B cell (primary cell): ENCODE measurements around the gene SFTPA2. TPM values are rescaled to one million over a fixed set of nuclear protein-coding genes. Genes with fewer than 3 reads are reported as not detected.
"Not testable (repeated sequence)": the region's sequence is repeated elsewhere in the genome, so short reads cannot be mapped to it uniquely, and the experiment has no call there.

Source experiments
- ATAC-seq: fragments of 200-7000 bp; cut with Tn5 transposase; one replicate; pipeline ENCODE4 v1.10.0; 2021; ENCODE audit warnings: low read depth, mild to moderate bottlenecking, moderate number of reproducible peaks, moderate library complexity
- CTCF ChIA-PET: fragments of 350-600 bp; sonication (Branson Sonifier 250); formaldehyde crosslinking; loops from one replicate; lab custom pipeline; 2021; ENCODE audit warnings: antibody characterized with exemption, inconsistent platforms; lab: Charles Lee
- POLR2A ChIA-PET: fragments of 350-600 bp; sonication (Branson Sonifier 250); formaldehyde crosslinking; loops from one replicate; lab custom pipeline; 2021; ENCODE audit warnings: antibody characterized with exemption; lab: Charles Lee
- DNase-seq: peaks from one replicate; pipeline ENCODE4 v3.0.0; 2013
- H2AFZ ChIP-seq: 2 replicates; pipeline ENCODE4 v1.6.1; 2012; ENCODE audit warnings: mild to moderate bottlenecking, low read depth, low read length; ENCODE audit not compliant: insufficient read depth, poor library complexity, severe bottlenecking
- H3K27ac ChIP-seq, 2 donors: 1 replicate in 1 of 2; 2 replicates in 1 of 2; pipeline ENCODE4 v1.5.1; 2012 to 2013; ENCODE audit warnings: low read length in 2 of 2, mild to moderate bottlenecking in 2 of 2, moderate library complexity in 1 of 2
- H3K27me3 ChIP-seq, 4 experiments: fragments of 200-600 bp in 1 of 4; sonication (generic) in 1 of 4; replicated peaks in 1 of 4; 1 replicate in 2 of 4; 2 replicates in 2 of 4; pipeline versions ENCODE4 v1.6.1 to v1.7.0; 2013 to 2016; ENCODE audit warnings: low read length in 3 of 4, mild to moderate bottlenecking in 2 of 4, mixed read lengths in 1 of 4, moderate library complexity in 1 of 4; ENCODE audit not compliant: insufficient read depth in 4 of 4, control insufficient read depth in 3 of 4; ENCODE audit errors: control extremely low read depth in 1 of 4
- H3K36me3 ChIP-seq, 2 experiments: replicated peaks in 1 of 2; 1 replicate in 1 of 2; 2 replicates in 1 of 2; pipeline versions ENCODE4 v1.6.1 to v1.7.1; 2013; ENCODE audit warnings: low read length in 1 of 2; ENCODE audit not compliant: insufficient read depth in 2 of 2, control insufficient read depth in 1 of 2; ENCODE audit errors: control extremely low read depth in 1 of 2, extremely low read depth in 1 of 2
- H3K4me1 ChIP-seq, 2 donors: fragments of 200-600 bp in 1 of 2; sonication (generic) in 1 of 2; 1 replicate in 1 of 2; 2 replicates in 1 of 2; pipeline versions ENCODE4 v1.5.1 to v1.6.1; 2013 to 2017; ENCODE audit warnings: low read length in 2 of 2; ENCODE audit not compliant: control insufficient read depth in 2 of 2, insufficient read depth in 2 of 2
- H3K4me2 ChIP-seq: replicated peaks from 2 replicates; pipeline ENCODE3; 2012; ENCODE audit warnings: mild to moderate bottlenecking, low read depth, low read length; ENCODE audit not compliant: poor library complexity, severe bottlenecking
- H3K4me3 ChIP-seq, 5 experiments: fragments of 200-600 bp in 1 of 5; sonication (generic) in 1 of 5; 1 replicate in 3 of 5; 2 replicates in 2 of 5; pipeline versions ENCODE4 v1.5.1 to v1.7.0; 2011 to 2016; ENCODE audit warnings: low read length in 4 of 5, mild to moderate bottlenecking in 4 of 5, low read depth in 2 of 5, control low read depth in 1 of 5, moderate library complexity in 1 of 5; ENCODE audit not compliant: insufficient read depth in 1 of 5; ENCODE audit errors: control extremely low read depth in 1 of 5, extremely low read depth in 1 of 5
- H3K79me2 ChIP-seq: fragments of 200-600 bp; sonication (generic); one replicate; pipeline ENCODE4 v1.6.0; 2016; ENCODE audit warnings: low read length; ENCODE audit not compliant: control insufficient read depth, insufficient read depth
- H3K9ac ChIP-seq: fragments of 200-600 bp; sonication (generic); 2 replicates; pipeline ENCODE4 v1.6.1; 2017; ENCODE audit warnings: mild to moderate bottlenecking, low read length, moderate library complexity
- H3K9me3 ChIP-seq, 3 donors: one replicate each; pipeline versions ENCODE4 v1.6.1 to v1.7.1; 2013; ENCODE audit warnings: low read length in 2 of 3; ENCODE audit not compliant: control insufficient read depth in 2 of 3, insufficient read depth in 1 of 3; ENCODE audit errors: control extremely low read depth in 1 of 3
- H4K20me1 ChIP-seq: 2 replicates; pipeline ENCODE4 v1.6.0; 2012; ENCODE audit warnings: mild to moderate bottlenecking, low read length; ENCODE audit not compliant: insufficient read depth, control insufficient read depth, poor library complexity, severe bottlenecking
- H3K27ac Mint-ChIP-seq: one replicate; pipeline ENCODE4 v1.8.0; 2021; ENCODE audit warnings: mixed read lengths
- H3K27me3 Mint-ChIP-seq: one replicate; pipeline ENCODE4 v1.8.0; 2021; ENCODE audit warnings: mixed read lengths
- H3K4me1 Mint-ChIP-seq: one replicate; pipeline ENCODE4 v1.8.0; 2021; ENCODE audit warnings: mixed read lengths
- H3K4me3 Mint-ChIP-seq: one replicate; pipeline ENCODE4 v1.8.0; 2021; ENCODE audit warnings: mixed read lengths
- H3K9me3 Mint-ChIP-seq: one replicate; pipeline ENCODE4 v1.8.0; 2022; ENCODE audit warnings: mixed read lengths; ENCODE audit not compliant: insufficient read depth
- WGBS: methylation state at CpG from one replicate; pipeline ENCODE4 v1.1.5; 2013; ENCODE audit warnings: missing lambda C conversion rate; ENCODE audit not compliant: insufficient coverage; 5-methylcytosine and 5-hydroxymethylcytosine counted together
- intact Hi-C: fragments of 100-400 bp; cut with micrococcal nuclease; formaldehyde crosslinking; loops from one replicate; pipeline ENCODE4 v1.10.0; 2022
- polyA plus RNA-seq: library from polyadenylated mRNA; depleted of rRNA; stranded (reverse); fragments of >200 nt; gene quantifications from 2 replicates; pipeline ENCODE4 v1.2.3, GENCODE V29; 2012
- total RNA-seq, 2 donors: library from RNA; stranded (reverse); fragments of 120-200 nt in 1 of 2; gene quantifications; 1 replicate in 1 of 2; 2 replicates in 1 of 2; pipeline versions ENCODE4 v1.2.3 to v1.2.4, GENCODE V29; 2013 to 2022

Gene SFTPA2
- total and polyA plus RNA-seq, 2 donors (not counting 1 experiment from before 2014, with no cell fraction given), result not detected

- POLR2A ChIA-PET, H4K20me1 ChIP-seq, H3K27ac ChIP-seq, CTCF ChIA-PET, H3K27me3 ChIP-seq, H3K27me3 Mint-ChIP-seq, H3K4me3 ChIP-seq, intact Hi-C loops, H2AFZ ChIP-seq, H3K4me1 ChIP-seq, DNase-seq, H3K9me3 Mint-ChIP-seq, H3K4me2 ChIP-seq, H3K4me3 Mint-ChIP-seq, H3K9me3 ChIP-seq, H3K79me2 ChIP-seq, H3K27ac Mint-ChIP-seq, H3K4me1 Mint-ChIP-seq, H3K36me3 ChIP-seq, H3K9ac ChIP-seq: not testable (repeated sequence)
- ATAC-seq, result peak; percentile 17
- whole genome bisulfite sequencing, result no CpG with 5 or more reads among the region's 8 CpGs
Measured at GRCh38 chr10:79525049-79525710, 35.0 kb downstream of the SFTPA2 start.

GRCh38 chr10:79523157-79523853 lies 36.9 kb downstream of the SFTPA2 start:
- H3K9me3 Mint-ChIP-seq, H3K27me3 ChIP-seq, H3K4me1 ChIP-seq, H3K9ac ChIP-seq, H3K4me1 Mint-ChIP-seq, CTCF ChIA-PET, H3K27me3 Mint-ChIP-seq, H3K4me3 ChIP-seq, POLR2A ChIA-PET, H3K36me3 ChIP-seq, H3K9me3 ChIP-seq, H3K27ac ChIP-seq, ATAC-seq, H3K4me3 Mint-ChIP-seq, H3K27ac Mint-ChIP-seq, H3K4me2 ChIP-seq, H3K79me2 ChIP-seq, H2AFZ ChIP-seq, H4K20me1 ChIP-seq, DNase-seq, intact Hi-C loops: not testable (repeated sequence)
- WGBS, result no CpG with 5 or more reads among the region's 13 CpGs

DNA sequence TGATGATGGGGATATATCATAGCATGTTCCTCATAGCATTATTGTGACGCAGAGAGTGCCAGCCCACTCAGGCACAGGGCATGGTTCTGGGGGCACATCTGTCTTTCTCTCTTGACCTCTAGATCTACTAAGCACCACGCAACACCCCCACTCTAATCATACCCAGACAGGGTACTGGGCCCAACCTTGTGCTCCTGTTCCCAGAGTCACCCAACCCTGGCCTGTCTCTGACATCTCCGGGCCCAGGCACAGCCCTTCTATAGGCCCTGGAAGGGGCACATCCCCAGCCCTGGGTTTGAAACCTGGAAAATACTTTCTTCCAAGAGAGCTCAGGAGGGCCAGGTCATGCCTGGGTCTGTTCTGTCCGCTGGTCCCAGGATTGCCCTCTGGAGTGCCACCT lies 37.7 kb downstream of the SFTPA2 start:
- H3K4me2 ChIP-seq, H3K36me3 ChIP-seq, POLR2A ChIA-PET: not testable (repeated sequence)

DNA sequence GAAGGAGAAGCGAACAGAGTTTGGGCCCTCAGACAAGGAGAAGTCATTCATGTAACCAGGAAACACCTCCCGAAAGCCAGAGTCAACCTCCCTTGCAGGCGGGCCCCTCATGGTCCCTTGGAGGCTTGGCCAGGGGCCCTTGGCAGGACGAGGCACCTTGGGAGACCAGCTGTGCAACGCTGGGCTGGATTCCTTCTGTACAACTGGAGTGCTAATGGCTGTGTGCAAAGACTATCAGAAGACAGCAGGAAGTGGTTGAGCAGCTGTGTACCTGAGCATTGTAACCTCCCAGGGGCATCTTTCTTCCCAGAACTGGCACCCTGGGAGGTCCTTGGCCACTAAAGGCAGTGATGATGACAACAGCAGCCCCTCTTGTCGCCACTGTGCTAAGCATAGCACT lies 38.5 kb downstream of the SFTPA2 start:
- H3K27me3 Mint-ChIP-seq, H3K36me3 ChIP-seq, H3K4me2 ChIP-seq, intact Hi-C loops, H3K9me3 Mint-ChIP-seq, H3K79me2 ChIP-seq, H3K4me3 ChIP-seq, H3K9ac ChIP-seq, H2AFZ ChIP-seq, H3K9me3 ChIP-seq, DNase-seq, H3K4me3 Mint-ChIP-seq, CTCF ChIA-PET, H3K27ac ChIP-seq, H3K4me1 Mint-ChIP-seq, H3K4me1 ChIP-seq, ATAC-seq, POLR2A ChIA-PET, H3K27me3 ChIP-seq, H4K20me1 ChIP-seq, H3K27ac Mint-ChIP-seq: not testable (repeated sequence)
- 56% methylated on average over 3 of the region's 6 CpGs for whole genome bisulfite sequencing

More for the DNA sequence above, 37.7 kb downstream of the SFTPA2 start:
- H3K27ac Mint-ChIP-seq, intact Hi-C loops, CTCF ChIA-PET, H4K20me1 ChIP-seq, H2AFZ ChIP-seq, H3K79me2 ChIP-seq, H3K4me1 Mint-ChIP-seq, H3K9me3 Mint-ChIP-seq, H3K4me3 Mint-ChIP-seq, DNase-seq, H3K27ac ChIP-seq, H3K27me3 ChIP-seq, H3K9ac ChIP-seq, H3K27me3 Mint-ChIP-seq, H3K4me3 ChIP-seq, H3K4me1 ChIP-seq, ATAC-seq, H3K9me3 ChIP-seq: not testable (repeated sequence)
- WGBS, result 100% methylated on average over 1 of the region's 4 CpGs
